ENCODE results near the gene GLS2. TPM values are rescaled to one million over a fixed set of nuclear protein-coding genes. Genes with fewer than 3 reads are reported as not detected.
A peak's percentile ranks its signal among the peaks of the same experiment; 100 is the strongest.
"Not testable (repeated sequence)": the region's sequence is repeated elsewhere in the genome, so short reads cannot be mapped to it uniquely, and the experiment has no call there.

GLS2 gene
- total and polyA plus RNA-seq, 9 donors, result 0.87 to 4.4 (median 1.7) TPM

DNA sequence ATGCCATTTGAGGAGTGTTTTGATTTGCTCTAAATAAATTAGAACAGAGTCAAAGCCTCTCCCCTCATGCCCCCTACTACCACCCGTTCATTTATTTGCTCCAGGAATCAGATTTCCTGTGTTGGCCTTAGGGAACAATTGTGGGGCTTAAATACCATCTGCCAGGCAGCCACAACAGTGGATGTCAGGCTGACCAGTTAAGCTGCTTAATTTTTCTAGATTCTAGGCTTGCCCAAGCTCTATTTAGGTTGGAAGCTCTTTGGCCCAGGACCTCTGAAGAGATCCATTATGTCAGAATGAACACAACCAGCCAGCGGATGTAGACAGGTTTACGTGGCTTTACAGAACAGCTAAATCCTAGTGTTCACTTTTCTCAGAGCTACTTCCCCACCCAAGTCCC, 37.7 kb downstream of the GLS2 start:
- intact Hi-C loops (cut with DNase I), result loop anchor here in 1 of 4 donors (10.0 kb wide), 1 partner anchor 95 kb away; no protein-coding TSS in a partner anchor
- Histone ChIP-seq H3K27me3 (no peaks in the 10 kb centered on the region), H3K4me3 (no peak overlapping the region), H3K36me3 (no peaks in the 10 kb centered on the region), H3K4me1 (ENCODE audit: insufficient read depth) (no peaks in the 10 kb centered on the region), H3K27ac (no peak overlapping the region), H3K9me3 (no peaks in the 10 kb centered on the region)
- DNase-seq, result no peak
- TF ChIP-seq EP300 (IDR thresholded peaks at IDR 0.05), result no peak
- TF ChIP-seq POLR2A (IDR thresholded peaks at IDR 0.05), result no peak
- TF ChIP-seq, protein P1, sequence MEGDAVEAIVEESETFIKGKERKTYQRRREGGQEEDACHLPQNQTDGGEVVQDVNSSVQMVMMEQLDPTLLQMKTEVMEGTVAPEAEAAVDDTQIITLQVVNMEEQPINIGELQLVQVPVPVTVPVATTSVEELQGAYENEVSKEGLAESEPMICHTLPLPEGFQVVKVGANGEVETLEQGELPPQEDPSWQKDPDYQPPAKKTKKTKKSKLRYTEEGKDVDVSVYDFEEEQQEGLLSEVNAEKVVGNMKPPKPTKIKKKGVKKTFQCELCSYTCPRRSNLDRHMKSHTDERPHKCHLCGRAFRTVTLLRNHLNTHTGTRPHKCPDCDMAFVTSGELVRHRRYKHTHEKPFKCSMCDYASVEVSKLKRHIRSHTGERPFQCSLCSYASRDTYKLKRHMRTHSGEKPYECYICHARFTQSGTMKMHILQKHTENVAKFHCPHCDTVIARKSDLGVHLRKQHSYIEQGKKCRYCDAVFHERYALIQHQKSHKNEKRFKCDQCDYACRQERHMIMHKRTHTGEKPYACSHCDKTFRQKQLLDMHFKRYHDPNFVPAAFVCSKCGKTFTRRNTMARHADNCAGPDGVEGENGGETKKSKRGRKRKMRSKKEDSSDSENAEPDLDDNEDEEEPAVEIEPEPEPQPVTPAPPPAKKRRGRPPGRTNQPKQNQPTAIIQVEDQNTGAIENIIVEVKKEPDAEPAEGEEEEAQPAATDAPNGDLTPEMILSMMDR (IDR thresholded peaks at IDR 0.05), result no peak
- 80 to 93% (median 81%) methylated on average over 3 of the region's 3 CpGs for WGBS, 3 donors

DNA sequence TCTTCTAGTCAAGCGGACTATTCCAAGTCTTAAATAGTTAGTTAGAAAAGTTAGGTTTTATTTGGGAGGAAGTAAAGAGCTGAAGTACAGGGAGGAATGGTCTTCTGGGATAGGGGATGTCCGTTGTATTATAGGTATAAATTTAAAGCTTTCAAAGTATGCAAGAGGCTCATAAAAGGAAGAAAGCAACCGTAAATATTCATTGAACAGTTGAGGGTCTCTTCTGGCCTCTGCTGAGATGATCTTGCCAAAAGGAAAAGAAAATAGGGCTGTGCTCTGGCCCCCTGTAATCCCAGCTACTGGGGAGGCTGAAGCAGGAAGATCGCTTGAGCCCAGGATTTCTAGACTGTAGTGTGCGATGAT, 38.4 kb downstream of the GLS2 start:
- TF ChIP-seq POLR2A (IDR thresholded peaks at IDR 0.05) (no peak), EP300 (IDR thresholded peaks at IDR 0.05) (no peak)
- TF ChIP-seq, protein P1 (IDR thresholded peaks at IDR 0.05), result no peak
- Histone ChIP-seq H3K27me3 (no peaks in the 10 kb centered on the region), H3K4me1 (ENCODE audit: insufficient read depth) (no peaks in the 10 kb centered on the region), H3K4me3 (peak overlapping the region; percentile 66), H3K27ac (peak overlapping the region in 1 of 2 donors; percentile 81), H3K36me3 (no peaks in the 10 kb centered on the region), H3K9me3 (no peaks in the 10 kb centered on the region)
- intact Hi-C loops (cut with DNase I), result loop anchor here in 1 of 4 donors (10.0 kb wide), 1 partner anchor 75 kb away; no protein-coding TSS in a partner anchor
- 21 to 32% (median 29%) methylated on average over 5 of the region's 5 CpGs for WGBS, 3 donors
- DNase-seq, result no peak

DNA sequence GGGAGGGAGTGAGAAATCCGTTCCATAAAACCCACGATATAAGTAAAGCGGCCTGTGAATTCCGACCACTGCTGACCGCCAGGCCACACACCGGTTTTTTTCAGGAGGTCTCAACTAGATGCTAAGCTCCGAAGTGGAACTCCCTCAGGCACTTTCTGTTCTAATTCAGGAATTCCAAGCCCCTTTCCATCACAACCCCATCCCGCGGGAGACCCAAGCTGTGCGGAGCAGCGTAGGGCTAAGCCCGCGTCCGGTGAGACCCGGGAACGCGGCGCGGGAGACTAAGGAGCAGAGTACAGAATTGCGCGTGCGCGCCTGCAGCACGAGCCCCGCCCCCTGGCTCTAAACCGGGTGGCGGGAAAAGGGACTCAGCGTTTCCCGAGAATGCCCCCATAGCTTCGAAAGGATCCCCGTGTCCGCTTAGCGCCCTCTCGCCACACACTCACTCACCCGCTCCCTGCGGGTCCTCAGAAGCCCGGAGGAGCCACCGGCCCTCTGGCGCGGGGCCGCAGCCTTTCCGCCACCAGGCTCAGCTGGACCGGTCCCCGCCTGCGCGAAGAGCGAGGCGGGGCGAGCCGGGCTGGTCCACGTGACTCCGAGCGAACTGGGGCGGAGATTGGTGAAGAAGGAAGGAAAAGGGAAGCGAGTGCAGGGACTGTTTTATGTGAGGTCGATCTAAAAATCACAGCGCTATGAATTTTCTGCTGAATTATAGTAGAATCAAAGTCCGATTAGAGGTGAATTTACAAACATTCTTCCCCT, 38.9 kb downstream of the GLS2 start, which contains the start of gene TIMELESS:
TIMELESS (minus strand) TSS at position 567 of the 762 bp plus-strand sequence. CDS start 15,256 bp downstream, outside the sequence.
- Histone ChIP-seq H3K4me3 (peak within 1 kb of the TSS; percentile 66), H3K27ac (peak within 1 kb of the TSS; percentile 79 to 81), H3K9me3 (no peaks in the 10 kb centered on the region), H3K27me3 (no peaks in the 10 kb centered on the region), H3K4me1 (ENCODE audit: insufficient read depth) (no peaks in the 10 kb centered on the region), H3K36me3 (no peaks in the 10 kb centered on the region)
- TF ChIP-seq, protein P1 (IDR thresholded peaks at IDR 0.05), result peak in 2 of 3 donors; percentile 27 to 47
- TF ChIP-seq POLR2A (IDR thresholded peaks at IDR 0.05) (peak; percentile 70), EP300 (IDR thresholded peaks at IDR 0.05) (no peak)
- WGBS, 3 donors, result 0% methylated on average over 54 to 58 of the region's 58 CpGs
- intact Hi-C loops (cut with DNase I), result loop anchor here in 1 of 4 donors (10.0 kb wide), 1 partner anchor 74 kb away; no protein-coding TSS in a partner anchor
- DNase-seq, result peak; percentile 84 to 90 (median 86)

DNA sequence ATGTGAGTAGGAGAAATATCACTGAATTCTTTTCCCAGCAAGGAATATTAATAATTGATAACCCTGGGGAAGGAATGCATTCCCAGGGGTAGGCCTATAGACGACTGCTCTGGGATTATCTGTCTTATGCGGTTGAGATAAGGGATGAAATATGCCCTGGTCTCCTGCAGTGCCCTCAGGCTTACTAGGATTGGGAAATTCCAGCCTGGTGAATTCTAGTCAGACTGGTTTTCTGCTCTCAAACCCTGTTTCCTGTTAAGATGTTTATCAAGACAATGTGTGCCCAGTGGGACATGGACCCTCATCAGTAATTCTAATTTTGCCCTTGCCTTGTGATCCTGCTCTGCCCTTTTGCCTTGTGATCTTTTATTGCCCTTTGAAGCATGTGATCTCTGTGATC, 44.8 kb downstream of the GLS2 start:
- DNase-seq; H3K27me3 ChIP-seq; H3K4me3 ChIP-seq; H3K27ac ChIP-seq; H3K4me1 ChIP-seq (ENCODE audit: insufficient read depth); H3K9me3 ChIP-seq; H3K36me3 ChIP-seq: not testable (repeated sequence)
- intact Hi-C loops (cut with DNase I), result loop anchor here in 1 of 4 donors (10.0 kb wide), 1 partner anchor 68 kb away; no protein-coding TSS in a partner anchor
- 55 to 77% (median 58%) methylated on average over 2 of the region's 2 CpGs for WGBS, 3 donors

All from ovary (tissue), 9 donors.